NK-92 (cell line): Measurements from ENCODE around the gene IGF1R.

Experiments used
- DNase-seq: peaks from one replicate; lab custom pipeline; 2025; ENCODE audit not compliant: unreplicated experiment; lab: John Stamatoyannopoulos, UW

The IGF1R gene

GRCh38 chr15:98854496-98854895 is 206.2 kb downstream of the IGF1R start:
- no peak for DNase-seq

- no peak for DNase-seq
Measured at GRCh38 chr15:98855067-98855814, 206.9 kb downstream of the IGF1R start.

- no peak for DNase-seq
Measured at GRCh38 chr15:98855815-98856531, 207.6 kb downstream of the IGF1R start.

GRCh38 chr15:98856532-98856907 is 208.2 kb downstream of the IGF1R start:
- no peak for DNase-seq

GRCh38 chr15:98858610-98859023 is 210.3 kb downstream of the IGF1R start:
- DNase-seq, result no peak

- no peak for DNase-seq
Measured at GRCh38 chr15:98859149-98859548, 210.8 kb downstream of the IGF1R start.

- no peak for DNase-seq
Measured at GRCh38 chr15:98860281-98861041, 212.1 kb downstream of the IGF1R start.

- DNase-seq, result no peak
Measured at GRCh38 chr15:98861188-98861587, 212.8 kb downstream of the IGF1R start.

- no peak for DNase-seq
Measured at GRCh38 chr15:98863983-98864382, 215.6 kb downstream of the IGF1R start.

GRCh38 chr15:98865397-98866339 is 217.3 kb downstream of the IGF1R start:
- DNase-seq, result no peak

- DNase-seq, result no peak
Measured at GRCh38 chr15:98866511-98866910, 218.2 kb downstream of the IGF1R start.

- no peak for DNase-seq
Measured at GRCh38 chr15:98868564-98868963, 220.2 kb downstream of the IGF1R start.

- DNase-seq, result no peak
Measured at GRCh38 chr15:98870788-98871187, 222.4 kb downstream of the IGF1R start.

- DNase-seq, result no peak
Measured at GRCh38 chr15:98872774-98873173, 224.4 kb downstream of the IGF1R start.

GRCh38 chr15:98873441-98874218 is 225.3 kb downstream of the IGF1R start:
- no peak for DNase-seq

- DNase-seq, result no peak
Measured at GRCh38 chr15:98874370-98874769, 226.0 kb downstream of the IGF1R start.

GRCh38 chr15:98874773-98875172 is 226.4 kb downstream of the IGF1R start:
- DNase-seq, result no peak

- DNase-seq, result no peak
Measured at GRCh38 chr15:98875309-98875708, 227.0 kb downstream of the IGF1R start.

- no peak for DNase-seq
Measured at GRCh38 chr15:98876451-98877369, 228.4 kb downstream of the IGF1R start.
